NCI-H146 treated with DMSO at 0.1 percent for 48 hours (cell line): ENCODE measurements around the gene PSMB7.

ENCODE experiments used
- DNase-seq: peaks from one replicate; lab custom pipeline; 2025; ENCODE audit not compliant: unreplicated experiment; lab: John Stamatoyannopoulos, UW

The PSMB7 gene

DNA sequence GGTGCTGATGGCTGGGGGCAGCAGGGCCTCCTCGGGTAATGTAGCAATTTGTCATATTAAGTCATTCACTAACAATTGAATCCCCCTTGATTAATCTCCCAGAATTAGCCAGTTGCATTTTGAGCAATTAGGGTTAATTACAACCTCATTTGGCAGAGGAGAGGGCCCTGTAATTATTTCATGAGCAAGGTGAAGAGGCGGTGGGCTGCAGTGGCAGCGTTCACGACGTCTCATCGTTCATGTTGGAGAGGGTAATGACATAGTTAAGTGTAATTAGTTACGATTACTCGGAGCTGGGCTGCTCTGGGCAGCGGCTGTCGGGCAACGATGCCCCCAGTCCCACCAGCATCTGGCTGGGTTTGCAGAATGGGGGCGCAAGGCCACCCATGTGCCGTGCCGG, 111.5 kb downstream of the PSMB7 start:
- DNase-seq, result no peak
